ENCODE data around the gene KRT80.

KRT80 gene

DNA sequence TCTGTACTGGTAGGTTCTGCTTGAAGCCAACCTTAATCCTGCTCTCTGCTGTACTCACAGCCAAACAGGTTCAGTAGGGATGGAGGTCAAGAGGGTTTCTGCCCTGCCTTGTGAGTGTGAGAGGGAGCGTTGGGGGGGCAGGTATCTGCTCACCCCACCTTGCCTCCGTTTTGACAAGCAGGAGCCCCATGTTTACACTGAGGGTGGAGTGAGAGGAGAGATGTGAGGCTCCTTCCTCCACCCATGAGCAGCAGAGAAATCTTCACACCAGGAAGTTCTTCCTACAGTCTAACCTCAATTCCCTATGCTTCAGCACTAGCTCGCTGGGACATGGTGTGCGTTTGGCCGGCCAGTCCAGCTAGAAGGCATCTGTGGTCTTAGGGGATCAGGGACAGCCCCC, 4.2 kb downstream of the KRT80 start:
- Histone ChIP-seq H3K36me3 (ENCODE audit: insufficient read depth, low read length) (no peaks in the 10 kb centered on the region), H3K4me1 (ENCODE audit: insufficient read depth, low read length) (peaks cover 50% of the 10 kb centered on the region), H3K9me3 (ENCODE audit: control insufficient read depth, insufficient read depth, low read length) (no peaks in the 10 kb centered on the region), H3K9ac (ENCODE audit: low read depth, low read length) (no peak overlapping the region)

DNA sequence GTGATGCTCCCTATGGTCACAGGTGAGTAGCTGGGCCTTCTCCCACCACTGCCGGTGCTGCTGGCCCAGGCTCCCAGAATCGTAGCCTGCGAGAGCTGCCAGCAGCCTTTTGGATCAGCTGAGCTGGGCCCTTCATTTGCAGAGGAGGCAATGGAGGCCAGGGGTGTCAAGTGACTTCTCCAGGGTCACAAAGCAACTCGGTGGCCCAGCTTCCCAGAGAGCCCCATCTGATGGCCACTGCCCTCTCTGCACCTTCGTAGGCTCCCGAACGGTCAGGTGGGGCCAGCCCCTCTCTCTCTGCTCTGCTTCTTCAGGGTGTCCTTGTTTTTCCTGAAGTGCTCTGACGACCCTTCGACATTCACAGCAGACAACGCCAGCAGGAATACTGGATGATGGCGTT, 4.6 kb downstream of the KRT80 start:
- Histone ChIP-seq H3K9me3 (ENCODE audit: control insufficient read depth, insufficient read depth, low read length) (no peaks in the 10 kb centered on the region), H3K9ac (ENCODE audit: low read depth, low read length) (no peak overlapping the region), H3K36me3 (ENCODE audit: insufficient read depth, low read length) (no peaks in the 10 kb centered on the region), H3K4me1 (ENCODE audit: insufficient read depth, low read length) (peaks cover 49% of the 10 kb centered on the region)

DNA sequence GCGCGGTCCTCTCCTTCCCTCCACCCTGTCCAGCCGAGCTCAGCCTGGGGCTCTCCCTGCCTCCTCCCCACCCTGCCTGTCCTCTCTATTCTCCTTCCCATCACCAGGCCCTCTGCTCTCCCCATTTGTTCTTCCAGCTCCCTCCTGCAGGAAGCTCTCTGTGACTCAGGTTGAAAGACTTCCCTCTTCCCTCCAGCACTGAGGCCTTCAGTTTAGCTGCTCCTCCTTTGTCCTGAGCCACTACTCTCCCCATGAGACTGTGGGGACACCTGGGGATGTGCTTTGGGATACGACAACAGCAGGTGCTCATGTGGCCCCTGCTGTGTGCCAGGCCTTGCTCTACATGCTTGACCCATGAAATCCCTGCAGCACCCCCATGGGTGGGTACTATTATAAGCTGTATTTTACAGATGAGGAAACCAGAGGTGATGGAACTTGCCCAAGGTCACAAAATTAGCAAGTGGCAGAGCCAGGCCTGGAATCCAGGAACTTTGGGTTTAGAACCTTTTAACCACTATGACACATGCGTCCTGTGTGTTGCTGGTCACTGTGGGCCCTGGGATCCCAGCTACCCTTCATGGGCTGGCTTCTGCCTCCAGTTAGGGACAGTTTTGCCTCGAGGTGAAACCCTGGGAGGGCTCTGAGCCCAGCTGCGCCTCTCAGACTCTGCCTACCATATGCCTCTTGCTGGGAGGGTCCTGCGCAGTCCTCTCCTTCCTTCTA, 5.5 kb downstream of the KRT80 start:
- Histone ChIP-seq H3K9ac (ENCODE audit: low read depth, low read length) (no peak overlapping the region), H3K4me1 (ENCODE audit: insufficient read depth, low read length) (peaks cover 57% of the 10 kb centered on the region)

DNA sequence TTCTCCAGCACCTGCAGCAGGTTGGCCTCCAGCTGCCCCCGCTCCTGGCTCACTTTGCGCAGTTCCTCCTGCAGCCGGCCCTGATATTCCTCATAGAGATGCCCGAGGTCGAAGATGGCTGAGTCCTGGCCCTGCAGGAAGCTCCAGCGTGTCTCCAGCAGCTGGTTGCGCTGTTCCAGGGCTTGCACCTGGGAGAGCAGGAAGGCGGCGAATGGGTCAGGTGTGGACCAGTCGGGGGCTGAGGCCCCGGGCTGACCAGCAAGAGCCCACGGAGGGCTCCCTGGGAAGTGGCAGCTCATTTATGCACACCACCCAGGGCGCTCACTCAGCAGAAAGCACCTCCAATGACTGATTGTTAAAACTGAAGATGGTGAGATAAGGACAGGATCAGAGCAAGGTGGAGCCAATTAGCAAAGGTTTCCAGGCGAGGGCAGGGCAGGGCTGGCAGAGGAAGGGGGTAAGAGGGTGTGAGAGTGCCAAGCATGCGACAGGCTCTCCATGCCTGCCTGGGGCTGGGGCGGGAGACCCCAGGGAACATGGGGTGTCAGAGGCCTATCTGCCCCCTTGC, 6.3 kb downstream of the KRT80 start:
- H3K36me3 ChIP-seq (ENCODE audit: insufficient read depth, low read length) = no peaks in the 10 kb centered on the region

More for the DNA sequence above, 5.5 kb downstream of the KRT80 start:
- Histone ChIP-seq H3K9me3 (ENCODE audit: control insufficient read depth, insufficient read depth, low read length) (no peaks in the 10 kb centered on the region), H3K36me3 (ENCODE audit: insufficient read depth, low read length) (no peaks in the 10 kb centered on the region)

DNA sequence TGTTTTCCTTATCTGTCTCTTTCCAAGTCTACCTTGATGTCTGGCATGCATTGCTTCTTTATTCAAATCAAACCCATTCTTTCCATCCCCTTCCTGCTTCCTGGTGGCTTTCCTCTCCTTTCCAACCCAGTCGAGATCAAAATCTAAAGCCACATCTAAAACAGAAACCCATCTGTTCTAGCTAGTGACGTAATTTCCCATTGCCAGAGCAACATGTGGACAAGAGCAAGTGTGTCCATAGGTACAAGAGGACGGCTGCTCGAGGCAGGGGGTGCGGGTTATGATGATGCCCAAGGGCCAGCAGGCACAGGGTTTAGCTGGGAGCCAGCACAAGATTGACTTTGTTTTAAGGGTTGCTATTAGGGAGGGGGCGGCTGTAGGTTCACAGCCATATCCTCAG, 7.0 kb downstream of the KRT80 start:
- Histone ChIP-seq H3K9me3 (ENCODE audit: control insufficient read depth, insufficient read depth, low read length) (no peaks in the 10 kb centered on the region), H3K9ac (ENCODE audit: low read depth, low read length) (no peak overlapping the region), H3K36me3 (ENCODE audit: insufficient read depth, low read length) (no peaks in the 10 kb centered on the region), H3K4me1 (ENCODE audit: insufficient read depth, low read length) (peaks cover 57% of the 10 kb centered on the region)

More for the DNA sequence above, 6.3 kb downstream of the KRT80 start:
- Histone ChIP-seq H3K9me3 (ENCODE audit: control insufficient read depth, insufficient read depth, low read length) (no peaks in the 10 kb centered on the region), H3K4me1 (ENCODE audit: insufficient read depth, low read length) (peaks cover 57% of the 10 kb centered on the region), H3K9ac (ENCODE audit: low read depth, low read length) (no peak overlapping the region)

DNA sequence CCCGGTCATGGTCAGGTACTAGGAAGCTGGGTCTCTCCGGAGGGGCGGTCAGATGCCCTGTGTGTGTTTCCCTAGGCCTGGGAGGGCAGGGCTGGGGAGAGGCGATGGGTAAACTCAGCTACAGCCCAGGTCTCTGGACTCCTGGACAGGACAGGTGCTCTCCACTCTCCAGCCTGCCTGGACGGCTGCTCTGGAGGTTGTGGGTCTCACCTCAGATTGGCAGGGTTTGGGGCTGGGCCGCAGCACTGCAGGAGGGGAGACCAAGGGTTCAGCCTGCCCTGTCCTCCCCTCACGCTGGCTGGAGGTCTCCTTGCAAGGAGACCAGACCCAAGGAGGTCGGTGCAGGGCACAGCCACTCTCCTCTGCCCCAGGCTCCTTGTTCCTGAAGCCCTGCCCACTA, 7.8 kb downstream of the KRT80 start:
- H3K9me3 ChIP-seq (ENCODE audit: control insufficient read depth, insufficient read depth, low read length) = no peaks in the 10 kb centered on the region
- H3K36me3 ChIP-seq (ENCODE audit: insufficient read depth, low read length) = no peaks in the 10 kb centered on the region
- peaks cover 53% of the 10 kb centered on the region for H3K4me1 ChIP-seq (ENCODE audit: insufficient read depth, low read length)
- H3K9ac ChIP-seq (ENCODE audit: low read depth, low read length) = no peak overlapping the region

DNA sequence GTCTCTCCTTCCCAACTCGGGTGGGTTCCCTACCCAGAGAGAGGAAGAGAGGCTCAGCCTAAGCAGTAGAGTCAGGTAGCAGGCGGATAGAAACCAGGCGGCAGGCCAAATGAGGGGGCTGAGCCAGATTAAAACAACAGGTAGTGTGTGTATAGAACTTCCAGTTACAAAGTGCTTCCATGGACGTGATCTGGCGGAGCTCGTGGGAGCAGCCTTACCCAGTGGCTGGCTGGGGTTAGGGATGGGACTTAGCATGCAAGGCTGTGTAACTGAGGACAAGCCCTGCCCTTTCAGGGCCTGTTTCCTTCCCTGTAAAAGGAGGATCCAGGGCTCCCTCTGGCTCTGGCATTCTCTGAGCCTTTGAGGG, 8.3 kb downstream of the KRT80 start:
- no peaks in the 10 kb centered on the region for H3K36me3 ChIP-seq (ENCODE audit: insufficient read depth, low read length)
- H3K4me1 ChIP-seq (ENCODE audit: insufficient read depth, low read length) = peaks cover 51% of the 10 kb centered on the region
- no peaks in the 10 kb centered on the region for H3K9me3 ChIP-seq (ENCODE audit: control insufficient read depth, insufficient read depth, low read length)
- H3K9ac ChIP-seq (ENCODE audit: low read depth, low read length) = no peak overlapping the region

DNA sequence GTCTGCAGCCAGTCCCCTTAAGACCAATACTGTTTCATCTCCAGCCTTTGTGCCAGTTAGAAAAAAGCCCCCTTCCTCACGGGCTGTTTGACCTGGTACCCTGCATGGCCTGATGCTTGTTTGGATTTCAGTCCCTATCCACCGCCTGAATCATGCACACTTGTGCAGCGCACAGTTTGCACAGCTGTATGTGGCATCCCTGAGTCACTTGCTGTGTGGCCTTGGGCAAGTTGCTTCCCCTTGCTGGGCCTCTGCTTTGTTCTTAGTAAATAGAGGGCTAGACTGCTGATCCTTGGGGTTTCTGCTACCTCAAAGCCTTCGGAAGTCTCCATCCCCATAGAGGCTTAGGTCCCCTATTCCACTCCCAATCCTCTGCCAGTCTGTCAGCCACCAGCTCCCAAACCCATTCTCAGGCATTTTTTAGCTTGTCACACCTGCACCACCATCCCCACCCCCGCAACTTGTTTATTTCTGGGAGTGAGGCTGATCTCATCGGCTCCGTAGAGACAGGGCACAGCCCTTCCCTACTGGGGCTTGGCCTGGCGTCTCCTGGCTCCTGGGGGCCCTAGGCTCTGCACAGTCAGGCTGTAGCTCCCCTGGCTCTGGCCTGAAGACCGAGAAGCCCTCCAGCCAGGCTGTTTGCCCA, 8.8 kb downstream of the KRT80 start:
- no peaks in the 10 kb centered on the region for H3K36me3 ChIP-seq (ENCODE audit: insufficient read depth, low read length)
- H3K9me3 ChIP-seq (ENCODE audit: control insufficient read depth, insufficient read depth, low read length) = no peaks in the 10 kb centered on the region
- peaks cover 46% of the 10 kb centered on the region for H3K4me1 ChIP-seq (ENCODE audit: insufficient read depth, low read length)
- no peak overlapping the region for H3K9ac ChIP-seq (ENCODE audit: low read depth, low read length)

DNA sequence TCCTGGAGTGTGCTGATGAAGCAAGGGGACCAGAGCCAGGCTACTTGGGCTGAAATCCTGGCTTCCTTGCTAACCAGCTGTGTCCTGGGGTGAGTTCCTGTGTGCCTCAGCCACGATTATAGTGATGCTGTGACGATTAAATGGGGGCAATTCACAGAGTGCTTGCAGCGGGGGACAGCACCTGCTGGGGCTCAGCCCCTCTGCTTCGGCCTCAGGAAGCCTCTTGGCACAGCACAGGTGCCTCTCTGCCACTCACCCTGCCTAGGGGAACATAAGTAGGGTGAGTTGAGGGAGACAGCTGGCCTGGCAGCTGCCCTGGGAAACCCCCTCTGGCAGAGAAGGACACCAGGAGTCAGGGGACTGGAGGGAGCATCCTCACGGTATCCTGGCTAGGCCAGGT, 9.4 kb downstream of the KRT80 start:
- H3K4me1 ChIP-seq (ENCODE audit: insufficient read depth, low read length) = peaks cover 46% of the 10 kb centered on the region
- no peak overlapping the region for H3K9ac ChIP-seq (ENCODE audit: low read depth, low read length)
- no peaks in the 10 kb centered on the region for H3K36me3 ChIP-seq (ENCODE audit: insufficient read depth, low read length)
- no peaks in the 10 kb centered on the region for H3K9me3 ChIP-seq (ENCODE audit: control insufficient read depth, insufficient read depth, low read length)

DNA sequence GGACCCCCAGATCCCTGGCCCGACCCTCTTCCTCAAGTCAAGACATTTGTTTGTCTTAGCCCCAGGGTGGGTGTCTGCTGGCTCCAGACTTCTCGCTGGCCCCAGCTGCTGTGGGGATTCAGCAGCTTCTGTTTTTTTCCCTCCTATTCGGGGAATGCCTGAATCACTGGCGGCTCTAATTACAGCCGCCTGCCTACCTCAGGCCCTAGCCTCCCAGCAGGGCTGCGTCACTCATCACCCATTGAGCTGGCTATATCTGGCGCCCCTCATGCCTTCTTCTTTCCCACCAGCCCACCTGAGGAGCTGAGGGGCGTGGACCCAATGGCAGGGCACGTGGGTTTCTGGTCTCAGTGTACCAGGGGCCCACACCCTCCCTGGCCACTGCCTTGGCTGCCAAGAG, 10.1 kb downstream of the KRT80 start:
- H3K36me3 ChIP-seq (ENCODE audit: insufficient read depth, low read length) = no peaks in the 10 kb centered on the region
- H3K9ac ChIP-seq (ENCODE audit: low read depth, low read length) = no peak overlapping the region
- H3K9me3 ChIP-seq (ENCODE audit: control insufficient read depth, insufficient read depth, low read length) = no peaks in the 10 kb centered on the region
- peaks cover 44% of the 10 kb centered on the region for H3K4me1 ChIP-seq (ENCODE audit: insufficient read depth, low read length)

DNA sequence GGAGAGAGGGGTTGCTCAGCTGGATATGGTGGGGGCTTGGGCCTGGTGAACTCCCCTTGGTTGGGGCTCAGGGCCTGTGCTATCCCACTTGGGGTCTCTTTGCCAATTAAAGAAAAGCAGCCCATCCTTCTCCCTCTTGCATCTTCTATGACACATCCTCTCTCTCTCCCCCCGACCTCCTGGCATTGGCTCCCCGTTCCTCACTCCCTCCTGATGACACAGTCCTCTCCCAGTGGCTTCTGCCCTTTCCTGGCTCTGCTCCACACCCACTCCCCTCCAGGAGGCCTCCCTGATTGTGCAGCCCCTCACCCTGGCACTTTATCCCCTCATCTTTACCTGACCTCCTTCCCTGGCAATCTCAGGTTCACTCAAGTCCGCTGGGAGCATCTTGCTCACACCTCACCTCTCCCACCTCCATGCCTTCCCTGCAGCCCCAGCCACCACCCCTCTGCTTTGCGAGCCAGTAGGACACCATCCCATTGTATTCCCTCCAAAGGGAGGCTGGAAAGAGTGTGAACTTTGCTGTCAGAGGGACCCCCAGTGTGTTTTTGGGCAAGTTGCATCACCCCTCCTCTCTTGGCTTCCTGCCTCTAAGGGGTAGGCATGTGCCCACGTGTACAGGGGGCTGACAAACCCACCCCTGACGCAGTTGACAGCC, 10.7 kb downstream of the KRT80 start:
- peaks cover 39% of the 10 kb centered on the region for H3K4me1 ChIP-seq (ENCODE audit: insufficient read depth, low read length)
- H3K9me3 ChIP-seq (ENCODE audit: control insufficient read depth, insufficient read depth, low read length) = no peaks in the 10 kb centered on the region

DNA sequence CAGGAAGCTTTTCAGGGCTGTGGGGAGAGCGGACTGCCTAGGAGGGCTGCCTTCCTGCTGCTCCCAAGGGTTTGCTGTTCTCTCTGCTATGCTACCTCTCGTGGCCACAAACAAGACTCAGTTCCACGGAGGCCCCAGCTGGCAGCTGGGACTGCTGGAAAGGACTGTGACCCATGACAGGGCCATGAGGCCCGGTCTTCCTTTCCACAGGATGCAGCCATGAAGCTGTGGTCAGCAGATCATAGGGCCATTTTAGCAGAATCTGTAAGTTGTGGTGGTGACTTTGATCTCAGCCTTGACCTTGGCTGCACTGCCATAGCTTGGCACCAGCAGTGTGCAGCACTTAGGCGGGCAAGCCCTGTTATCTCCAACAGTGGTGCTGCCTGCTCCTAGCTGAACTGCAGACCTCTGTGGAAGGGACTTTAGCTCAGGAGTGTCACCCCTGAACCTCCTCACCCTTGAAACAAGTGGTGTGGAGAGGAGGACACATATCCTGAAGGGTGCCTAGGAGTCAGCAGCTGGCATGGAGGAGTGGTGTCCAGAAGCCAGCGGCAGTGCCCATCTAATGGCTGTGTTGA, 12.3 kb downstream of the KRT80 start:
- H3K9me3 ChIP-seq (ENCODE audit: control insufficient read depth, insufficient read depth, low read length) = no peaks in the 10 kb centered on the region
- H3K9ac ChIP-seq (ENCODE audit: low read depth, low read length) = no peak overlapping the region
- H3K4me1 ChIP-seq (ENCODE audit: insufficient read depth, low read length) = peaks cover 36% of the 10 kb centered on the region
- no peaks in the 10 kb centered on the region for H3K36me3 ChIP-seq (ENCODE audit: insufficient read depth, low read length)

More for the DNA sequence above, 10.7 kb downstream of the KRT80 start:
- no peak overlapping the region for H3K9ac ChIP-seq (ENCODE audit: low read depth, low read length)
- H3K36me3 ChIP-seq (ENCODE audit: insufficient read depth, low read length) = no peaks in the 10 kb centered on the region

DNA sequence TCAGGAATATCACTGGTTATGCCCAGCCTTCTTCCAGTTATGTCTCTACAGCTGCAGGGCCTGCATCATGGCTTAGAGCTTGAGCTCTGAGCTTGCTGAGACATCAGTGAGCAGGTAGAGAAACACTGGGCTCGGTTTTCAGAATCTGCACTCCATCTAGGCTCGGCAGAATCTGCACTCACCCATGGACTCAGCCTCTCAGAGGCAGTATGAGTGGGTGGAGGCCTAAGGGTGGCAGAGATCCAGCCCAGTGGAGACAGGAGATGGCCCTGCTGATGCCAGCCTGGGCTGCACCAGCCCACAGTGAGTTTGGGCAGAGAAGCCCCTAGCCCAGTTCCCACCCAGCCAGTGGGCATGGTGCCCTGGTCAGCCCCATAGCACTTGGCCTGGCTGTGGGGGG, 12.8 kb downstream of the KRT80 start:
- H3K9me3 ChIP-seq (ENCODE audit: control insufficient read depth, insufficient read depth, low read length) = no peaks in the 10 kb centered on the region
- H3K9ac ChIP-seq (ENCODE audit: low read depth, low read length) = no peak overlapping the region
- no peaks in the 10 kb centered on the region for H3K36me3 ChIP-seq (ENCODE audit: insufficient read depth, low read length)
- H3K4me1 ChIP-seq (ENCODE audit: insufficient read depth, low read length) = peaks cover 36% of the 10 kb centered on the region

DNA sequence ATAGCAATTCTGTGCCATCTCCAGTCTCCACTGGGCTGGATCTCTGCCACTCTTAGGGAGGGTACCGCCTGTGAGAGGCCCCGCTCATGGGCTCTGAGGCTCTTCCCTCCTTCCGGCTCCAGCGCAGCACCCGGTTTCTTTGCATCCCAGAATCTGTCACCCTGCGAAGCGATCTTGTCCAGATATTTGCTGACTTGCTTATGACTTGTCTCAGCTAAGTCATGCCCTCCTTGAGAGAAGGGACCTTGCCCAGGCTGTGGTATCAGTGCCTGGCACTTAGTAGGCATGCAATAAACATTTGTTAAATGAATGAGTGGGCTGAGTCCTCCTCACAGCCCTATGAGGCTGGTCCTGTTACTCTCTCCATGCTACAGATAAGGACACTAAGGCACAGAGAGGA, 13.4 kb downstream of the KRT80 start:
- no peak overlapping the region for H3K9ac ChIP-seq (ENCODE audit: low read depth, low read length)
- H3K4me1 ChIP-seq (ENCODE audit: insufficient read depth, low read length) = peaks cover 33% of the 10 kb centered on the region

More for the DNA sequence above, 13.4 kb downstream of the KRT80 start:
- Histone ChIP-seq H3K9me3 (ENCODE audit: control insufficient read depth, insufficient read depth, low read length) (no peaks in the 10 kb centered on the region), H3K36me3 (ENCODE audit: insufficient read depth, low read length) (no peaks in the 10 kb centered on the region)

Data from ES-I3 (cell line).